GM18873 (cell line): ENCODE data around the gene SPAST.
"Not testable (repeated sequence)": the region's sequence is repeated elsewhere in the genome, so short reads cannot be mapped to it uniquely, and the experiment has no call there.

ENCODE experiments used
- ATAC-seq: cut with Tn5 transposase; IDR thresholded peaks from one replicate; pipeline ENCODE4 v1.9.1; 2021; ENCODE audit warnings: mild to moderate bottlenecking, moderate library complexity, moderate number of reproducible peaks; ENCODE audit not compliant: unreplicated experiment, low FRiP score

Gene SPAST

DNA sequence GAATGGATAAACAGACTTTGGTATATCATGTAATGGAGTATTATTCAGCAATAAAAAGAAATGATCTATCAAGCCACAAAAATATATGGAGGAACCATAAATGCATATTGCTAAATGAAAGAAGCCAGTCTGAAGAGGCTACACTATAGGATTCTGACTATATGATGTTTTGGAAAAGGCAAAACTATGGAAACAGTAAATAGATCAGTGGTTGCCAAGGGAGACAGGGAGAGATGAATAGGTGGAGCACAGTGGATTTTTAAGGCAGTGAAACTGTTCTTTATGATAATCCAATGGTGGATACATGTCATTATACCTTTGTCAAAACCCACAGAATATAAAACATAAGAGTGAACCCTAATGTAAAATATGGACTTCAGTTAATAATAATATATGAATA, 61.3 kb downstream of the SPAST start:
- no peak for ATAC-seq

DNA sequence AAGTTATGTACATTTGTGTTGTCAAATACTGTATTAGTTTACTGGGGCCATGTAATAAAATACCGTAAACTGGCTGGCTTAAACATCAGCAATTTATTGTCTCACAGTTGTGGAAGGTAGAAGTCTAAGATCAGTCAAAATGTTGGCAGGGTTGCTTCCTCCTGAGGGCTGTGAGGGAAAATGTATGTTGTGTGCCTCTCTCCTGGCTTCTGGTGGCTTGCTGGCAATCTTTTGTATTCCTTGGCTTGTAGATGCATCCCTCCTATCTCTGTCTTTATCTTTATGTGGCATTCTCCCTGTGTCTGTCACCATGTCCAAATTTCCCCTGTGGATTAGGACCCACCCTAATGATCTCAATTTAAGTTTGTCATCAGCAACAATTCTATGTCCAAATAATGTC, 65.3 kb downstream of the SPAST start:
- ATAC-seq = no peak

DNA sequence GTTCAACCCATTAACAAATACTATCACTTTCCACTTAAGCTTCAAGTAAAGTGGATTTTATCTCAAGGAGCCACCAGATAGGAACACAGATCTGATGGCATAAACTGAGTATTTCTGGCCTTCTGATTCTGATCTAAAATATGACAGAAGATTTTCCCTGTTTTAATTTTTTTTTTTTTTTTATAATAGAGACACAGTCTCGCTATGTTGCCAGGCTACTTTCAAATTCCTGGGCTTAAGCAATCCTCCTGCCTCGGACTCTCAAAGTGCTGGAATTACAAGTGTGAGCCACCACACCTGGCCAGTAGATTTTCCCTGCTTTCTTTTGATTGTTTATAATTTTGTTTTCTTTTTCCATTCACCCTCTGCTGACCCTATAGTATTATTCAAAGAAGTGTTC, 65.7 kb downstream of the SPAST start:
- ATAC-seq = no peak

DNA sequence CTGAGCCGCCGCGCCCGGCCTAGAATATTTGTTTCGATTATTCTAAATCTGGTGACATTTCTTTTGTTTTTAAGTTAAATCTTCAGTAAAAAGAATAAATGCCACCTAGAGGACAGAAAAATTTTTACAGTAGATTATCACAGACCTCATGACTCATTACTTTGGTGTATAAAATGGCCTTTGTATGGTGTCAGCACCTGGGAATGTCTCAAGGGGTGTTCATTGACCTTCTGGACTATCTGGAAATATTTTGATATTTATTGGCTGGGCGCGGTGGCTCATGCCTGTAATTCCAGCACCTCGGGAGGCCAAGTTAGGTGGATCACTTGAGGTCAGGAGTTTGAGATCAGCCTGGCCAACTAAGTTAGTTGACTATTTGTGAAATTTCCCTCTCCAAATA, 72.1 kb downstream of the SPAST start:
- no peak for ATAC-seq

DNA sequence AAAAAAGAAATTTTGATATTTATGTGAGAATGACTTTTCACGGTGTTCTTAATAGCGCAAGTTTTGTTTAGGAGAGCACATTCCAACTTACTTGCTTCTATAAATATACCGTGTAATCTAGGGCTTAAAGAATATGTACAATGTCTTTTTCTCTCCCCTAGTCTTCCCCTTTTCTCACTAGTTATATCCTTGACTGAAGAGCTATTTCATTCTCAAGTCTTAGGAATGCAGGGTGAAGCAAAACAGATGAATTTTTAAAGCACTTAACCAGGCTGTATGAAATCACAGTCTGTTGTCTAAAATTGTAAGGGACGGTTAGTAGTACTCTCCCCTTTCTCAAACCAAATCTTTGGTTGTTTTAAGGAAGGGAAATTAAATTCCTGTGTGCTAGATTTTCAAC, 72.7 kb downstream of the SPAST start:
- ATAC-seq = no peak

DNA sequence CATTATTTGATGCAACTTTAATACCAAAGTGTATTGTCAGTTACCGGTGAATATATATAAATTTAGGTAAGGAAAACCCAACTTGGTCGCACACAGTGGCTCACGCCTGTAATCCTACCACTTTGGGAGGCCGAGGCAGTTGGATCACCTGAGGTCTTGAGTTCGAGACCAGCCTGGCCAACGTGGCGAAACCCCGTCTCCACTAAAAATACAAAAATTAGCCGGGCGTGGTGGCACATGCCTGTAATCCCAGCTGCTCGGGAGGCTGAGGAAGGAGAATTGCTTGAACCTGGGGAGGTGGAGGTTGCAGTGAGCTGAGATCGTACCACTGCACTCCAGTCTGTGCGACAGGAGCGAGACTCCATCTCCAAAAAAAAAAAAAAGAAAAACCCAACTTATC, 88.2 kb downstream of the SPAST start:
- not testable (repeated sequence) for ATAC-seq

DNA sequence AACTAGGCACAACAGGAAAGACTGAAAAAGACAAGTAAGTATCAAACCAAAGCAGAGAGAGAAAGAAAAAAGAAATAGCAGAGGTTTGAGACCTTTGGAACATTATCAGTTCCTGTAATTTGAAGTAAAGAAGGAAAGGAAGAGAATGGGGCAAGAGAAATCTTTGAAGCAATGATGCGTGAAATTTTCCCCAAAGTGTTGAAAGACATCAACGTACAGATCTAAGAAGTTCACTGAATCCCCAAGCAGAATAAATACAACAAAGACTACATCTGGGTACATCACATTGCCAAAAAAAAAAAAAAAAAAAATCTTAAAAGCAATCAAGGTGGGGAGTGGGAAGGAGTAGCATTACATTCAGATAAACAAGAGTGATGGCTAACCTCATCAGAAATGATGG, 96.3 kb downstream of the SPAST start:
- ATAC-seq = no peak

DNA sequence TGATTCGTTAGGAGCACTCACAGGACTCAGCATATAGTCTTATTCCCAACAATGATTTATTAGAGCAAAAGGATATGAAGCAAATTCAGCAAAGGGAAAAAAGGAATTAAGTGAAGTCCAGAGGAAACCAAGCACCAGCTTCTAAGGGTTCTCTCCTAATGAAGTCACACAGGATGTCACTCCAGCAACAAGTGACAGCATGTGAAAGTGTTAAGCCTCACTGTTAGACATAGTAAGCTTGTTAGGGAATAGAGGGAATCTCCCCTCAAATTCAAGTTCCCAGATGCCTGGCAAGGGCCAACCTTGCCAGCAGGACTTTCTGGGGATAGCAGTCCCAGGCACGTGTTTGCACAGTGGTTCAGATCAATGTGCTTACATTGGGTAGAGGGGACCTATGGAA, 97.9 kb downstream of the SPAST start:
- no peak for ATAC-seq

DNA sequence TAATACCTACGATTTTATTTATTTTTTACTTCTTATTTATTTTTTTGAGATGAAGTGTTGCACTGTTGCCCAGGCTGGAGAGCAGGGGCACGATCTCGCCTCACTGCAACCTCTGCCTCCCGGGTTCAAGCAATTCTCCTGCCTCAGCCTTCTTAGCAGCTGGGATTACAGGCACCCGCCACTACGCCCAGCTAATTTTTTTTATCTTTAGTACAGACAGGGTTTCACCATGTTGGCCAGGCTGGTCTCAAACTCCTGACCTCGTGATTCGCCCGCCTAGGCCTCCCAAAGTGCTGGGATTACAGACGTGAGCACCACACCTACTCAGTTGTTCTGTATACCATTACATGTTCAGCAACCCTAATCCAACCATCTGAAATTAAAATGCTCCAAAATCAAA, 100.9 kb downstream of the SPAST start:
- ATAC-seq = not testable (repeated sequence)

DNA sequence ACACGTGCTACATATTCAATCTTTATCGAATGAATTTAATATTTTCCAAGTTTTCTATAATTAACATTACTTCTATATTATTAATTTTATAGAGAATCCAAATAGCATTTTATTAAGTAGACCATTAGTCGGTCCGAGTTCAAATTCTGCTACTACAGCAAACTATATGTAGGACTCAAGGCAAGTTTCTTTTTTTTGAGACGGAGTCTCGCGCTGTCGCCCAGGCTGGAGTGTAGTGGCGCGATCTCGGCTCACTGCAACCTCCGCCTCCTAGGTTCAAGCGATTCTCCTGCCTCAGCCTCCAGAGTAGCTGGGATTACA, 101.6 kb downstream of the SPAST start:
- ATAC-seq = not testable (repeated sequence)

DNA sequence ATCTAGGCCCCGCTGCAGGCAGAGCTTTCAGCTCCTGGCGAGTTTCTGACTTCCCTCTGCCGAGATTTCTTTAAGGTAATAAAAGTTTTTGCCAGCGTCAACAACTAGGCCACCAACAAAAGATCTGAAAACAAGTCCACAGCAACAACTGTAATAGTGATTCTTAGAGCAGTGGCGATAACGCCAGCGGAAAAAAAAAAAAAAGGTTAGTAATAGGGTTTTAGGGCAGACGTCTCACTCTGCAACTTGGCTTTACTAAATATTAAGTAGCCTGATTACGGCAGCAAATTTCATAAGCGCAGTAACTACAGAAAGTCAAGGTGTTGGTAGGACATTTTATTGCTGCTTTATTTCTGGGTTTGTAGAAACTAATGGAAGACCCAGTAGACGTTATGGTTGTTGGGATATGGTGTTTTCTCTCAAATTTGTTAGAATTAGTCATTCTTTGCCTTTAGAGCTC, 102.8 kb downstream of the SPAST start:
- ATAC-seq = peak; percentile 1

DNA sequence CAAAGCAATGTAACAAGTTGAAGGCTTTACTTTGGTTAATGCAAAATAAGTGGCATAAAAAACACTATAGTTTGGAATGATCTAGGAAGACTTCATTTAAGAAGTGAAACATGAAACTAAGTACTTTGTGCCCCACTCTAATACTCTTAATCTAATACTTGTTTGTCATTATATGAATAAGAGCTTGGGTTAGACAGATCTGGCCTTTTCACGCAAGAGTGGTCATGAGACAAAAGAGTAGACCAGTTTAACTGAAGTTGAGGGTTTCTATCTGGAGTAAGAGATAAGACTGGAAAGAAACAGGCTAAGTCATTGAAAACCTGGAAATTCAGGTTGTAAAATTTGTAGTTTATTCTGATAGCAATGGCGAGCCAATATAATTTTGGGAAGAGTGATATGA, 105.2 kb downstream of the SPAST start:
- no peak for ATAC-seq

DNA sequence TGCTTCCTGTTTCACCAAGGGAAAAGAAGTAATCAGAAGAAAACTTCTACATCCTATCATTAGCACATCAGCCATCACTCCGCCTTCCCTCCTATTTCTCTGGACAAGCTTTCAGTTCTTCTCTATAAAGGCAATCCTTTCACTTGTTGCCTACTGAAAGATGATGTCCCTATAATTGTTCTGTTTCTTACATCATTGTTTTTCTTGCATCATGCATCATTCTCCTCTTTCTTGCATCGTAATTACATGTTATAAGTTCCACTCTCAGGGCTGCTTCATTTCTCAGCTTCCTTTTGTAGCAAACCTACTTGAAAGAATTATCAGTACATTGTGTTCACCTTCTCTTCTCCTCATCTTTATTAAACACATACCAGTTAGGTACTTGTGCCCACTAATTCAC, 109.5 kb downstream of the SPAST start:
- no peak for ATAC-seq

DNA sequence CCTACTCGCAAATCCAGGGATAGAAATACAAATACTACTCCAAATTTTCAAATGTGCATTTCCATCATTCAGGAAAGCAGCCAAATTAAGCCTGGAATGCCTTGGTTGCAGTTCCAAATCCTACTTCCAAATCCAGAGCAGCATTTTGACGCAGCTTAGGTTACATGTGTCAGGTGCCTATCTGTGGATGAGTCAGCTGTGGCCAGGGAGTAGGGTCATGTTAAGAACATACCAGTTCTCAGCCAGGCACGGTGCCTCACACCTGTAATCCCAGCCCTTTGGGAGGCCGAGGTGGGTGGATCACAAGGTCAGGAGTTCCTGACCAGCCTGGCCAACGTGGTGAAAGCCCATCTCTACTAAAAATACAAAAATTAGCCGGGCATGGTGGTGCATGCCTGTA, 119.3 kb downstream of the SPAST start:
- no peak for ATAC-seq

DNA sequence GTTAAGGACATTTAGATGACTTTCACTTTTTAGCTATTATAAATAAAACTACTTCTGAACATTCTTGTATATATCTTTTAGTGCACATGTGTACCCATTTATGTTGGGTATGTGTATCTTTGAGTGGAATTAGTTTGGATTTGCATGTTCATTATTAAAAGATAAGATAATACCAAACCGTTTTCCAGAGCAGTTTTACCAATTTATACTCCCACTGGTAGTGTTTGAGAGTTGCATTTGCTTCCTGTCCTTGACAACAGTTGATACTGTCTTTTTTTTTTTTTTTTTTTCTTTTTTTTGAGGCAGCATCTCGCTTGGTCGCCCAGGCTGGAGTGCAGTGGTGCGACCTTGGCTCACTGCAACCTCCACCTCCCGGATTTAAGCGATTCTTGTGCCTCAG, 125.7 kb downstream of the SPAST start:
- no peak for ATAC-seq

DNA sequence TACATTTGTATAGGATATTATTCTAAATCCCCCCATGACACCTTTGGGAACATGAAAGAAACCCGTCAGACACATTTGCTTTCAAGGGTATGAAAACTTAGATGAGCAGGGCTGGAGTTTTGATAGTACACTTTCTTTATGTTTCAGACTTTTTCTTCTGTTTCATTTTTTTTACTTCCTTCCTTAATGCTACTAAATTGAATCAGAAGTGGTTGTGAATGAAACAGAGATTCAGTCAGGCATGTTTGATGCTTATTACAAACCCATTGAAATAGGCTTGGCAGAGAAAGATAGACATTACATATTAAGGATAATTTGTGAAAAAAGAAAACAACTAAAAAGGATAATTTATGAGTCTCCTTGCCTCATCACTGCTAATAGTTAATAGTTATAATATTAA, 129.1 kb downstream of the SPAST start:
- no peak for ATAC-seq

DNA sequence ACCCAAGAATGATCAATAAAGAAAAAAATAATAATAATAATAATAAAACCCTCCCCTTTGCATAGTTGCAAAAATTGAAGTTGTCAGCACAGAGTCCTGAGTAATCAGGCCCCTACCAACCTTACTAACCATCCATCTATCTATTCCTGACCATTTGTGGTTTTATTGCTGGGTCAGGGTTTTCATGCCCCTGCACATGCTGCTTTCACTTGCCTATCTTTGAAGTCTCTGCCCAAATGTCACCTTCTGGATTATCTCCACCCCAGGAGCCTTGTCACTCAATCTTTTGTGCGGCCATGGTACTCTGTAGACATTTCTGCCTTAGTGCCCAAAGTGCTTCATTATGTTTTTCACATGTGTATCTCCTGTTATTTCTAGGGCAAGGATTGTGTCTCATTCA, 137.5 kb downstream of the SPAST start:
- no peak for ATAC-seq

DNA sequence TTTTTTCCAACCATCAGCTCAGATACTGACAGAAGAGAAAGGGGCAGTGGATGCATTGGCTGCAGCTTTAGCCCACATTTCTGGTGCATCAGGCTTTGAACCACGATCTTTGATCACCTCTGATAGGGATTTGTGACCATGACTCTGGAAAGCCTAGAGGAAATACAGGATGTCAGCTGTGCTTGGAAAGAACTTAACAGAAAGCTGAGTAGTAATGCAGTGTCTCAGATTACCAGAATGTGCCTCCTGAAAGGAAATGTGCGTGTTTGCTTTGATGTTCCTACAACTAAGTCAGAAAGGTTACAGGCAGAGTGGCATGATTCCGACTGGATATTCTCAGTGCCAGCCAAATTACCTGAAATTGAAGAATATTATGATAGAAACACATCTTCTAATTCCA, 140.1 kb downstream of the SPAST start:
- not testable (repeated sequence) for ATAC-seq
